Common myeloid progenitor, CD34-positive (primary cell): ENCODE results near the gene ARID3A.
A peak's percentile ranks its signal among the peaks of the same experiment; 100 is the strongest.
"Not testable (repeated sequence)": the region's sequence is repeated elsewhere in the genome, so short reads cannot be mapped to it uniquely, and the experiment has no call there.

Experiments
- CTCF ChIA-PET: fragments of 350-600 bp; sonication (Branson Sonifier 250); formaldehyde crosslinking; loops from one replicate; lab custom pipeline; 2021; ENCODE audit warnings: antibody characterized with exemption; lab: Charles Lee
- POLR2A ChIA-PET: fragments of 350-600 bp; sonication (Branson Sonifier 250); formaldehyde crosslinking; loops from one replicate; lab custom pipeline; 2021; ENCODE audit warnings: antibody characterized with exemption; lab: Charles Lee
- DNase-seq, 3 donors: peaks; one replicate each; pipeline versions ENCODE4 v3.0.0 to v3.0.0-alpha.2; 2013
- H3K27ac ChIP-seq, 2 experiments: 1 replicate in 1 of 2; 2 replicates in 1 of 2; pipeline ENCODE4 v1.7.0; 2013; ENCODE audit warnings: inconsistent platforms in 2 of 2, low read length in 2 of 2, mild to moderate bottlenecking in 2 of 2, low read depth in 1 of 2, moderate library complexity in 1 of 2; ENCODE audit not compliant: severe bottlenecking in 2 of 2, insufficient read depth in 1 of 2, poor library complexity in 1 of 2
- H3K27me3 ChIP-seq, 5 experiments: replicated peaks in 2 of 5; 1 replicate in 3 of 5; 2 replicates in 2 of 5; pipeline versions ENCODE4 v1.6.1 to v1.7.0; 2013; ENCODE audit warnings: low read length in 4 of 5, mild to moderate bottlenecking in 2 of 5, moderate library complexity in 2 of 5, inconsistent platforms in 1 of 5; ENCODE audit not compliant: insufficient read depth in 5 of 5, control insufficient read depth in 4 of 5
- H3K36me3 ChIP-seq, 4 experiments: 1 replicate in 2 of 4; 2 replicates in 2 of 4; pipeline versions ENCODE4 v1.6.1 to v1.7.0; 2013; ENCODE audit warnings: low read length in 3 of 4, control low read depth in 1 of 4, mild to moderate bottlenecking in 1 of 4; ENCODE audit not compliant: control insufficient read depth in 4 of 4, insufficient read depth in 4 of 4
- H3K4me1 ChIP-seq, 4 experiments: 1 replicate in 3 of 4; 2 replicates in 1 of 4; pipeline versions ENCODE4 v1.6.1 to v1.7.1; 2013; ENCODE audit warnings: low read length in 3 of 4, mild to moderate bottlenecking in 3 of 4, control low read depth in 1 of 4, inconsistent platforms in 1 of 4, moderate library complexity in 1 of 4; ENCODE audit not compliant: control insufficient read depth in 4 of 4, insufficient read depth in 4 of 4; ENCODE audit errors: control extremely low read depth in 1 of 4
- H3K4me3 ChIP-seq, 7 experiments: 1 replicate in 4 of 7; 2 replicates in 3 of 7; pipeline versions ENCODE4 v1.5.1 to v1.7.0; 2013; ENCODE audit warnings: mild to moderate bottlenecking in 7 of 7, low read length in 6 of 7, moderate library complexity in 6 of 7, inconsistent platforms in 2 of 7, low read depth in 2 of 7, control low read depth in 1 of 7; ENCODE audit not compliant: insufficient read depth in 4 of 7, control insufficient read depth in 1 of 7; ENCODE audit errors: extremely low read depth in 1 of 7
- H3K9me3 ChIP-seq, 5 experiments: 1 replicate in 4 of 5; 2 replicates in 1 of 5; pipeline versions ENCODE4 v1.6.1 to v1.7.1; 2013; ENCODE audit warnings: low read length in 4 of 5, mild to moderate bottlenecking in 2 of 5, inconsistent platforms in 1 of 5, low read depth in 1 of 5, moderate library complexity in 1 of 5; ENCODE audit not compliant: control insufficient read depth in 4 of 5, insufficient read depth in 2 of 5; ENCODE audit errors: control extremely low read depth in 1 of 5
- WGBS: methylation state at CpG from one replicate; pipeline ENCODE4 v1.1.5; 2013; ENCODE audit not compliant: insufficient coverage; 5-methylcytosine and 5-hydroxymethylcytosine counted together

The ARID3A gene

GRCh38 chr19:887072-887471, 38.8 kb upstream of the ARID3A start:
- no peaks in the 10 kb centered on the region for H3K27me3 ChIP-seq
- H3K27ac ChIP-seq: no peak overlapping the region
- WGBS: 98% methylated on average over 7 of the region's 16 CpGs
- no peaks in the 10 kb centered on the region for H3K9me3 ChIP-seq
- H3K4me1 ChIP-seq: peaks cover 0 to 5% (median 3%) of the 10 kb centered on the region in 4 experiments
- DNase-seq: no peak
- no peak overlapping the region for H3K4me3 ChIP-seq
- CTCF ChIA-PET: no interaction called here
- POLR2A ChIA-PET: no interaction called here
- peaks cover 10 to 80% (median 46%) of the 10 kb centered on the region in 4 experiments for H3K36me3 ChIP-seq

GRCh38 chr19:887599-887998, 38.2 kb upstream of the ARID3A start:
- Histone ChIP-seq H3K4me1 (peaks cover 0 to 8% (median 6%) of the 10 kb centered on the region in 4 experiments), H3K4me3 (no peak overlapping the region), H3K27ac (no peak overlapping the region), H3K36me3 (peaks cover 5 to 75% (median 41%) of the 10 kb centered on the region in 4 experiments), H3K9me3 (no peaks in the 10 kb centered on the region), H3K27me3 (no peaks in the 10 kb centered on the region)
- ChIA-PET CTCF (no interaction called here), POLR2A (no interaction called here)
- WGBS: 97% methylated on average over 9 of the region's 10 CpGs
- DNase-seq: no peak

GRCh38 chr19:888581-889385, 37.1 kb upstream of the ARID3A start:
- H3K27me3 ChIP-seq: no peaks in the 10 kb centered on the region
- ChIA-PET POLR2A (no interaction called here), CTCF (no interaction called here)
- H3K4me3 ChIP-seq: no peak overlapping the region
- H3K4me1 ChIP-seq: peaks cover 0 to 10% (median 6%) of the 10 kb centered on the region in 4 experiments
- no peaks in the 10 kb centered on the region for H3K9me3 ChIP-seq
- no peak for DNase-seq
- WGBS: 94% methylated on average over 23 of the region's 30 CpGs
- no peak overlapping the region for H3K27ac ChIP-seq
- H3K36me3 ChIP-seq: peaks cover 5 to 63% (median 36%) of the 10 kb centered on the region in 4 experiments

GRCh38 chr19:889662-890295, 36.1 kb upstream of the ARID3A start:
- Histone ChIP-seq H3K4me1 (peaks cover 0 to 11% (median 6%) of the 10 kb centered on the region in 4 experiments), H3K27ac (no peak overlapping the region), H3K27me3 (no peaks in the 10 kb centered on the region), H3K4me3 (no peak overlapping the region), H3K36me3 (peaks cover 5 to 53% (median 30%) of the 10 kb centered on the region in 4 experiments), H3K9me3 (no peaks in the 10 kb centered on the region)
- 96% methylated on average over 26 of the region's 26 CpGs for WGBS
- POLR2A ChIA-PET: no interaction called here
- CTCF ChIA-PET: no interaction called here
- no peak for DNase-seq

- Histone ChIP-seq H3K27ac (no peak overlapping the region), H3K4me1 (peaks cover 0 to 11% (median 6%) of the 10 kb centered on the region in 4 experiments), H3K9me3 (no peaks in the 10 kb centered on the region), H3K4me3 (no peak overlapping the region), H3K27me3 (no peaks in the 10 kb centered on the region), H3K36me3 (peaks cover 5 to 42% (median 23%) of the 10 kb centered on the region in 4 experiments)
- 98% methylated on average over 16 of the region's 18 CpGs for WGBS
- CTCF ChIA-PET: no interaction called here
- no peak for DNase-seq
- POLR2A ChIA-PET: no interaction called here
These were observed 35.0 kb upstream of the ARID3A start for GRCh38 chr19:890831-891230.

GRCh38 chr19:891421-892200, 34.2 kb upstream of the ARID3A start:
- peak overlapping the region in 1 of 2 experiments; percentile 85 for H3K27ac ChIP-seq
- POLR2A ChIA-PET: interaction anchor here (0.7 kb wide), 1 partner anchor 17 kb away, joined by 3 read pairs; no protein-coding TSS in a partner anchor
- DNase-seq, H3K27me3 ChIP-seq, CTCF ChIA-PET, H3K9me3 ChIP-seq: not testable (repeated sequence)
- WGBS: 96% methylated on average over 24 of the region's 50 CpGs
- H3K4me3 ChIP-seq: peak overlapping the region; percentile 17 to 93 (median 84)
- H3K4me1 ChIP-seq: peaks cover 0 to 11% (median 6%) of the 10 kb centered on the region in 4 experiments
- peaks cover 0 to 42% (median 20%) of the 10 kb centered on the region in 4 experiments for H3K36me3 ChIP-seq
